ENCODE measurements around the gene POMP.

DNA sequence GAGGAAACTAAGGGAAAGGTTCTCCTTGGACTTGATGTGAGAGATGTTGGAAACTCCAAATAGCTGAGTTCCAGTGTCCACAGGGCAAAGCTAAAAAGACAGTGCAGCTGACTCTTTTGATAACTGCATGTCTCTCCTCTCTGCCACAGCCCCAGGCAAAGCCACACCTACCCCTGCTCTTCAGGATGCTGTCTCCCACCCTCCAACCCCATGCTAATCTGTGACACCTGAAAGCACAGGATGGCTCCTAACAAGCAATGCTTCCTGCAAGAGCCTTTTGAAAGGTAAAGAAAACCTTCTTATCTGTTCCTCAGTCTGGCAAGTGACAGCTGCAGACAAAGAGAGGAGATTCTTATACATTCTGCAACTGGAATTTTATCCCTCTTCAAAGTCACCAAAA lies 45.4 kb downstream of the POMP start:
- TF ChIP-seq, protein P1, sequence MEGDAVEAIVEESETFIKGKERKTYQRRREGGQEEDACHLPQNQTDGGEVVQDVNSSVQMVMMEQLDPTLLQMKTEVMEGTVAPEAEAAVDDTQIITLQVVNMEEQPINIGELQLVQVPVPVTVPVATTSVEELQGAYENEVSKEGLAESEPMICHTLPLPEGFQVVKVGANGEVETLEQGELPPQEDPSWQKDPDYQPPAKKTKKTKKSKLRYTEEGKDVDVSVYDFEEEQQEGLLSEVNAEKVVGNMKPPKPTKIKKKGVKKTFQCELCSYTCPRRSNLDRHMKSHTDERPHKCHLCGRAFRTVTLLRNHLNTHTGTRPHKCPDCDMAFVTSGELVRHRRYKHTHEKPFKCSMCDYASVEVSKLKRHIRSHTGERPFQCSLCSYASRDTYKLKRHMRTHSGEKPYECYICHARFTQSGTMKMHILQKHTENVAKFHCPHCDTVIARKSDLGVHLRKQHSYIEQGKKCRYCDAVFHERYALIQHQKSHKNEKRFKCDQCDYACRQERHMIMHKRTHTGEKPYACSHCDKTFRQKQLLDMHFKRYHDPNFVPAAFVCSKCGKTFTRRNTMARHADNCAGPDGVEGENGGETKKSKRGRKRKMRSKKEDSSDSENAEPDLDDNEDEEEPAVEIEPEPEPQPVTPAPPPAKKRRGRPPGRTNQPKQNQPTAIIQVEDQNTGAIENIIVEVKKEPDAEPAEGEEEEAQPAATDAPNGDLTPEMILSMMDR (IDR thresholded peaks at IDR 0.05): no peak
- TF ChIP-seq ZFX (IDR thresholded peaks at IDR 0.05; ENCODE audit: borderline replicate concordance): no peak

All from 22Rv1 (cell line).